HG02571 (cell line): ENCODE results near the gene RBFA.
"Not testable (repeated sequence)": the region's sequence is repeated elsewhere in the genome, so short reads cannot be mapped to it uniquely, and the experiment has no call there.

Experiments
- ATAC-seq: cut with Tn5 transposase; IDR thresholded peaks from one replicate; pipeline ENCODE4 v1.9.1; 2021; ENCODE audit warnings: mild to moderate bottlenecking, moderate library complexity; ENCODE audit not compliant: unreplicated experiment

Gene RBFA

GRCh38 chr18:80027719-80028118, 6.5 kb upstream of the RBFA start:
- not testable (repeated sequence) for ATAC-seq

- no peak for ATAC-seq
Measured at GRCh38 chr18:80029690-80030089, 4.5 kb upstream of the RBFA start.

GRCh38 chr18:80033181-80034067, 810 bp upstream of the RBFA start:
- ATAC-seq: peak; percentile 45

GRCh38 chr18:80034852-80035406, 695 bp downstream of the RBFA start:
- ATAC-seq: no peak

- no peak for ATAC-seq
Measured at GRCh38 chr18:80035997-80036396, 1.8 kb downstream of the RBFA start.

GRCh38 chr18:80037300-80037699, 3.1 kb downstream of the RBFA start:
- no peak for ATAC-seq

GRCh38 chr18:80037869-80038630, 3.8 kb downstream of the RBFA start:
- no peak for ATAC-seq

GRCh38 chr18:80040515-80040914, 6.3 kb downstream of the RBFA start:
- no peak for ATAC-seq

- no peak for ATAC-seq
Measured at GRCh38 chr18:80041424-80041823, 7.2 kb downstream of the RBFA start.

GRCh38 chr18:80042785-80043184, 8.6 kb downstream of the RBFA start:
- ATAC-seq: no peak

- no peak for ATAC-seq
Measured at GRCh38 chr18:80044072-80044471, 9.8 kb downstream of the RBFA start.

GRCh38 chr18:80046011-80046410, 11.8 kb downstream of the RBFA start:
- no peak for ATAC-seq

GRCh38 chr18:80046431-80046830, 12.2 kb downstream of the RBFA start:
- ATAC-seq: no peak

GRCh38 chr18:80046961-80047541, 12.8 kb downstream of the RBFA start:
- ATAC-seq: no peak

- no peak for ATAC-seq
Measured at GRCh38 chr18:80050797-80051196, 16.6 kb downstream of the RBFA start.

- no peak for ATAC-seq
Measured at GRCh38 chr18:80056095-80056494, 21.9 kb downstream of the RBFA start.

GRCh38 chr18:80059945-80060344, 25.7 kb downstream of the RBFA start:
- no peak for ATAC-seq

- no peak for ATAC-seq
Measured at GRCh38 chr18:80065705-80066104, 31.5 kb downstream of the RBFA start.

GRCh38 chr18:80067321-80067720, 33.1 kb downstream of the RBFA start:
- no peak for ATAC-seq

GRCh38 chr18:80067897-80068296, 33.7 kb downstream of the RBFA start:
- ATAC-seq: no peak

- no peak for ATAC-seq
Measured at GRCh38 chr18:80068571-80069272, 34.5 kb downstream of the RBFA start.
